GM12801 (cell line): ENCODE results near the gene IFNA8.

Experiments
- TF ChIP-seq, protein P1 (sequence below): IDR thresholded peaks from one replicate; pipeline ENCODE4 v1.5.1; 2011; ENCODE audit warnings: control low read depth; ENCODE audit not compliant: insufficient read length; ENCODE audit errors: extremely low read depth

Gene IFNA8

DNA sequence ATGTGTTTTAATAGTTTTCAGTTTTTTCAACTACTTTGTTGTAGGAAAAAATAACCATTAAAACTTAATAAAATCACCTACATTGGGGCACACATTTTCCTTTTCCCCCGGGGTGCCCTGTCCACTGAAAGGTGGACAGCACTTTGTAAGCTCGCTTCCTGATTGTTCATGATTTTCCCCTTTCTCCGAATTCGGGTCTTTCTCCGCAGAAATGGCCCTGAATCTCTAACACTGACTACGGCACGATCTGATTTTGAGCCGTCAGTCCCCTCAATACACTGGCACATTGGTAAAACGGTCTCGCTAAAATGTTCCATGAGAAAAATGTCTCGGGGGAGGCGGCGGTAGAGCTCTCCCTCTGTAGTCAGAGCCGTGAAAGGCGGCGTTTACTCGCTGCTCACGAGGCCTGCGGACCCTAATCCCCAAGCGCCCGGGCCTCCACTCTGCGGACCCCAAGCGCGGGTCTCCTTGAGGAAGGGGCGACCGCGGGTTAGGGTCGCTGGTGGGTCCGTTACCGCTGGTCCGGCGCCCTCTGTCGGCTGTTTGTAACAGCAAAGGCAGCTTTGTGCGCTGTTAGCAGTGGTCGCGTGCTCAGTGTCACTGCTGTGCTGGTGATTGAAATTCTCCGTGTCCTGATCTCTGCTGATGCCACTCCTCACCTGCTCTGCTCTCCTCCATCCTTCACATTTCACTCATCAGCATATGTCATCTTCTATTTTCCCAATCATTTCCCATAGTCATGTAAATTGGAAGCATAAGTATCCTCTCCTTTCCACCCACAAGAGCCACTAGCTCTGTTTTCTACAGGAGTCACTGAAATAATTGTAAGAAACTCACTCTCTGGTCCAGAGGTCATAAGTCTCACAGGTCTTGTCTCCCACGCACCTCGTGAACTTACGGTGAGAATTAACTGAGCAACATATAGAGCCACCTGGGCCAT, 12.9 kb upstream of the IFNA8 start:
- TF ChIP-seq, protein P1, sequence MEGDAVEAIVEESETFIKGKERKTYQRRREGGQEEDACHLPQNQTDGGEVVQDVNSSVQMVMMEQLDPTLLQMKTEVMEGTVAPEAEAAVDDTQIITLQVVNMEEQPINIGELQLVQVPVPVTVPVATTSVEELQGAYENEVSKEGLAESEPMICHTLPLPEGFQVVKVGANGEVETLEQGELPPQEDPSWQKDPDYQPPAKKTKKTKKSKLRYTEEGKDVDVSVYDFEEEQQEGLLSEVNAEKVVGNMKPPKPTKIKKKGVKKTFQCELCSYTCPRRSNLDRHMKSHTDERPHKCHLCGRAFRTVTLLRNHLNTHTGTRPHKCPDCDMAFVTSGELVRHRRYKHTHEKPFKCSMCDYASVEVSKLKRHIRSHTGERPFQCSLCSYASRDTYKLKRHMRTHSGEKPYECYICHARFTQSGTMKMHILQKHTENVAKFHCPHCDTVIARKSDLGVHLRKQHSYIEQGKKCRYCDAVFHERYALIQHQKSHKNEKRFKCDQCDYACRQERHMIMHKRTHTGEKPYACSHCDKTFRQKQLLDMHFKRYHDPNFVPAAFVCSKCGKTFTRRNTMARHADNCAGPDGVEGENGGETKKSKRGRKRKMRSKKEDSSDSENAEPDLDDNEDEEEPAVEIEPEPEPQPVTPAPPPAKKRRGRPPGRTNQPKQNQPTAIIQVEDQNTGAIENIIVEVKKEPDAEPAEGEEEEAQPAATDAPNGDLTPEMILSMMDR: no peak

DNA sequence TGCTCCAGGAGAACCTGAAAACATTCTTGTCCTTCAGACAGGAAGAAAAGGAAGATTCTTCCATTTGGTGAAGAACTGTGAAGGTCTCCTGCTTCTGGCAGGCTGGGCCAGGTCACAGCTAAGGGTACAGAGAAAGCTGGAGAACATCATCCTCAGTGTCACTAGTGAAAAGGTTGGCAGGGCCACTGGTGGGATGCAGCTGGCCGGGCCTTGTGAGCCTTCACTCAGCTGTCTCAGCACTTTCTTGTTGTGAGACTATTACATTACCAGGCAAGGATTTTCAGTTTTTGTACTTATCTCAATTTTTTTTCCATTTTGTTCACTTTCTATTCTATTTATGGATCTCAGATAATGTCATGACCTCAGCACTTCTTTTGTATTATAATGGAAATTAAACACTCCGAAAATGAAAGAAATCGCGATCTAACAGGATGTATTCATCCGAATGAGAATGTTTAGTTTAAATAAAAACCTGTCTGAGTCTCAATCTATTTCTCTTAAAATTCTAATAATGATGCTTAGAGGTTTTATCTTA, 9.9 kb upstream of the IFNA8 start:
- TF ChIP-seq, protein P1: no peak

DNA sequence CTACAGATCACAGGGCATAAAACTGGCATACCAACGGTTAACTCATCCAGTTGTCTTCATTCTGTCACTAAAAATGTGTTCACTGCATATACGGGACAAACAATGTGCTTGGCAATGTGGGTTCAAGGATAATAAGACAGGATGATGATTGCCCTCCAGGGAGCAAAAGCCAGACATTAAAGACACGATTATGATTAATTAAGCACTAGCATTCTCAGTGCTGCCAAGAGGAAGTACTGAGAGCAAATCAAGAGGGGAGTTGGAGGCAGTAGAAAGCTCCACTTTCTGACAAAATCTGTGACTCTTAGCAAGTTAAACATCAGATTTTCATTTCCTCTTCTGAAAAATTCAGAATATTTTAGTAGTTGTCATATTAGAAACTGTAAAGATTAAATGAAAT, 9.0 kb upstream of the IFNA8 start:
- TF ChIP-seq, protein P1: no peak

DNA sequence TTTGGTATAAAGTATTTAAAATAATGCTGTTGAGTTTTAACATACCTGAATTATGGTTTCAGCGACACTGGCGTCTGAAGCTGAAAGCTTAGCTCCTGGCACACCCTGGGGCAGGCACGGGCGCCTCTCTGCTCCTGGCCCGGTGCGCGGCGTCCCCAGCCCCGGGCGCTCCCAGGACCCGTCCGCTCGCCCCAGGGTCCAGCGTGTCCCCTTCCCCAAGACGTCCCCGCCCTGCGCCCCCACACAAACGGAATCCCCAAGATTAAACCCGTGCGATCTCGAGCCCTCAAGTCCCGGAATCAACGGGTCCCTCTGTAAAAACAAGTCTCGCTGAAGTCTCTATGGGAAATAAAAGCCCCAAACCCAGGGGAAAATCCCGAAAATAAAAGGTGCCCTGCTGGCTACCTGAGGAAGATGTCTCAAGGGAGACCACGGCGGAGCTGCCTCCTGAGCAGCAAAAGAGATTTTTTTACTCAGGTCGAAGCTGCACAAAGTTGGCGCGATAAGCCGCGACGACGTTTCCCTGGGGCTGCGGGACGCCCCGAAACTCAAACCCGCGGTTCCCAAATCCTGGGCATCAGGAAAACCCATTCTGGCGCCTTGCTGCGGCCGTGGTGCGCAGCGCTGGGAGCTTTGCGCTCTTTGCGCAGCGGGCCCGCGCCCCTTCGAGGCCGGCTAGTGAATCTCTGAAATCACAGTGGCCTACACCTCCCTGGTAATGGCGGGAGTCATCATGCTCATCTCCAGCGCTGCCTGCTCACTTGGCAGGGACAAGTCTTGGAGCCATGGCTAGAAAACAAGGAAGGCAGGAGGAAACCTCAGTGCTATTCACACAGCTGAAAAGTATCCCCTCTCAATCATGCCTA, 6.3 kb upstream of the IFNA8 start:
- TF ChIP-seq, protein P1: no peak

DNA sequence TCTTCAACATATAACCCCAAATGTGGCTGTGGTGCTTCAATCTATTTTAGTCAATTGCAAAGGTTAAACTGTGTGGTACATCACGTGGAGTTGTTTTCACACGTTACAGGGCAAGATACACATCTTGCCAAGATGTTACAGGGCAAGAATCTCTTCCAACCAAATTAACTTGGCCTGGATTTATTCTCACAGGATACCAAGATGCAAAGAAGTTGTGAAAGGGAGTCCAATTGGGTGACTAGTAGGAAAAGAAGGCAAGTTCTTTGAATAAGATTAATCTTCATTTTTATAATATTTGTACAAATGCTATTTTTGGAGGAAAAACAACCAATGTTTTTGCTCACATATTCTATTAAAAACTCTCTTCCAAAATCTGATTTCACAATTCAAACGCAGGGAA, 4.8 kb upstream of the IFNA8 start:
- TF ChIP-seq, protein P1: no peak

DNA sequence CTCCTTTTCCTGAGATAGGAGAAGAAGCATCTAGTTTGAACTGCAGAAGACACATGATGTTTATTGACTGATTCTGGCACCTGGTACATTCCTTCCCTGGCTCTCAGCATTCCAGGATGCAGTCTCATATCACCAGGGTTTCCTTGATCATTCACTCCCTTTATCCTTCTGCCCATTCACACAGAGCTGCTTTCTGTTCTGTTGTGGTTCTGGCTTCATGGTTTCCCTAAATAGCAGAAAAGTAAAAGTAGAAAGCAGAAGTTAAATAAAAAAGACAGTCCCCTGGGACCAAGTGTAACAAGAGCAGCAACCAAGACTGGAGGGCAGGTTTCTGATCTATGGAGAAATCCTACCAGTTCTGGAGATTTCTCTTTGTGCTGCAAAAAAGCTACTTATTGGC, 3.2 kb downstream of the IFNA8 start:
- TF ChIP-seq, protein P1: no peak

DNA sequence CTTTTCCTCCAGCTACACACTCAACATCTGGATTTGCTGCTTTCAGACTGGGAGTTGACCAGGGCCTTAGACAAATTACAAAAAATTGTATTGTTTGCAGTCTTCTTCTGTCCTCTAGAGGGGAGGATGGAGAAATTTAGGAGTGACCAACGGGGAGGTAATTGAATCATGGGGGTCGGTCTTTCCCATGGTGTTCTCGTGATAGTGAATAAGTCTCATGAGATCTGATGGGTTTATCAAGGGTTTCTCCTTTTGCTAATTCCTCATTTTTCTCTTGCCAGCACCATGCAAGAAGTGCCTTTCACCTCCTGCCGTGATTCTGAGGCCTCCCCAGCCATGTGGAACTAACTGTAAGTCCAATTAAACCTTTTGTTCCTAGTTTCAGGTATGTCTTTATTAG, 4.2 kb downstream of the IFNA8 start:
- TF ChIP-seq, protein P1: no peak
